H54 (cell line): ENCODE data around the gene RIMBP2.

Source experiments
- DNase-seq: peaks from one replicate; pipeline ENCODE4 v3.0.0; 2011; ENCODE audit warnings: low spot score, mixed read lengths; ENCODE audit not compliant: insufficient read length
- FAIRE-seq: peaks from 3 replicates; lab custom pipeline; 2011; peaks lifted over from hg19 to GRCh38; lab: Jason Lieb, UNC
- POLR2A ChIP-seq: IDR thresholded peaks from 2 replicates; pipeline ENCODE4 v1.6.1; 2011; ENCODE audit warnings: low read depth, mild to moderate bottlenecking, low read length

RIMBP2 gene

GRCh38 chr12:130447655-130447965, 268.5 kb downstream of the RIMBP2 start:
- no peak for FAIRE-seq
- no peak for DNase-seq
- TF ChIP-seq POLR2A, result no peak

DNA sequence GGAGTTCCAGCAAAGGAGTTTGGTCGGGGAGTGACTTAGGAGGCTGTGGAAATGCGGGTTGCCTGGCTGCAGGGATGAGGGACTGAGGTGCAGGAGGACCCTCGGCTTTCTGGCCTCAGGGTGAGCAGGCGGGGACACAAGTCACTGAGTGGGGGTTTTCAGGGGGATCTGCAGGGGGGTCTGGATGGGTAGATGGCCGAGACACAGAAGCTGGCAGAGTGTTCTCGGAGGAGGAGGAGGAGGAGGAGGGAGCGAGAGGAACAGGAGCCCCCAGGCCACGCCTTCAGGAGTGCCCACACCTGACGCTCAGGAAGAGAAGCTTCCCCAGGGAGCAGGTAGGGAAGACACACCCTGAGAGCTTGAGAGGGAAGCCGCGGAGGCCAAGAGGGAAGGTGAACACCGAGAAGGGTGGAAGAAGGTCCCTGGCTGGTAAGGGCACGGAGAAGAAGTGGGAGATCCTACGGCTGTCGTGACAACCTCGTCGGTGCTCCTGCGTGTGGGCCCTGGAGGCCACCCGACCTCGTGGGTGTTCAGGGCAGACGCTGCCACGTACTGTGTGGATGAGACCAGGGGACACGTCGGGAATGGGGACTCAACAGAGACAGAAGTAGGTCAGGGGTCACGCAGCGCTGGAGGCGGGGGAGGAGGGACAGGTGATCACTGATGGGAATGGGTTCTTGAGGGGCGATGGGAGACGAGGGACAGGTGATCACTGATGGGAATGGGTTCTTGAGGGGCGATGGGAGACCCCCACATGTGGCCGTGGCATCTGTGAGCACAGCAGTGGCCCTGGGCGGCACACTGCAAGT, 269.0 kb downstream of the RIMBP2 start:
- FAIRE-seq (no peak), DNase-seq (no peak)
- TF ChIP-seq POLR2A, result no peak

DNA sequence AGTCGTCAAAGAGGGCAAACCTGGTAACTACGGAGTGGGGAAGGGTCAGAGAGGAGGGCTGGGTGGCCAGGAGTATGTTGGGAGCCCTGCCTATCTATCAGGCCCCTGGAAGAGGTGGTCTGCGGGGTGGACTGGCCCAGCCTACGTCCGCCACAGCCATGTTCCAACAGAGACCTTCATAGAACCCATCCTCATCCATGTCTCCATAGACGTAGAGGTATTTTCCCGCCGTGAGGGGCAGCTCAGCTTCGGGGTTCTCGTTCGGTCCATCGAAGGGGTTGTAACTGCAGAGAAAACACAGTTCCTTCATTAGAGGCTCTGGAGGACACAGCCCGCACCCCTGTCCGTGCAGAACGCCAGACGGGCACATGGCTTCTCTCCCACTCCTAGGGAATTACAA, 271.1 kb downstream of the RIMBP2 start:
- DNase-seq, result no peak
- TF ChIP-seq POLR2A, result no peak
- no peak for FAIRE-seq

- no peak for FAIRE-seq
- no peak for DNase-seq
- no peak for TF ChIP-seq POLR2A
These were observed 272.0 kb downstream of the RIMBP2 start for GRCh38 chr12:130444061-130444460.

DNA sequence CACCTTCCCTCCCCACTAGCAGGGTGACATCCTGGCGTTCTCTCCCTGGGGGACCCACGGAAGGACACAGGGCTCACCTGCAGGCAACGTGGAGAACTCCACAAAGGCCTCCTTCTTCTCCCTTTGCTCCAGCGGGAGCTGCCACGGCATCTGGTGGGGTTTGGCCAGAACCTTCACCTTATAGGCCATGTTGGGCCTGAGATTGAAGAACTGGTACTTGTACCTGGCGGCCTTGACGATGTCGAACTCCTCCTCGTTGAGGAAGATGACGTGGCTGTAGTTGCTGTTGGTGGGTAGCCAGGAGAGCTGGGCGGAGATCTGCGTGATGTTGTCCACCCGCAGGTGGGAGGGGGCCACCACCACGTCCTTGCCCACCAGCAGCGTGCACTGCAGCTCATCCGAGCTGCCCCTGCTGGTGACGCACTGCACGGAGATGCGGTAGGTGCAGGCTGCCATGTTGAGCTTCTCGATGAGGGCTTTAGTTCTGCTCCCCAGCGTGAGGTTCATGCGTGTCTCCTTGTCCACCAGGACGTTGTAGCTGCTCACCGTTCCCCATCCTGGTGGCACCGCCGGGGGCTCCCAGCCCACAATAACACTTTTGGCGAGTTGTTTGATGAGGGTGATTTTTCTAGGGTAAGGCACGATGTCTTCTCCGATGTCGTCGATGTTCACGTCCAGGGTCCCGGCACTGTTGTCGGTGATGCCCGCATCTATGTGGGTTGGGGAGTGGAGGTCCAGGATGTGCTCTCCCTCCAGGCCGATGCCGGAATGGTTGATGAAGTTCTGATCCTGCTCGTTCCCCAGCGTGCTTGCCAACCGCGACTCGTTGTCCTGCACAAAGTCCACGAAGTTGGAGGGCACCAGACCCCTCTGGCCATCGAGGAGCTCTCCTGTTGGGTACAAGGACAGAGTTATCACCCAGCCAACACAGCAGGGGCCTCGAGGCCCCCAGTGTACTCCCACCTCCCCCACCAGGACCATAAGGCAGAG, 274.0 kb downstream of the RIMBP2 start:
- no peak for TF ChIP-seq POLR2A
- FAIRE-seq, result no peak
- DNase-seq, result no peak

GRCh38 chr12:130440411-130441080, 275.6 kb downstream of the RIMBP2 start:
- FAIRE-seq (no peak), DNase-seq (no peak)
- TF ChIP-seq POLR2A, result no peak

- no peak for FAIRE-seq
- no peak for TF ChIP-seq POLR2A
These were observed 276.8 kb downstream of the RIMBP2 start for GRCh38 chr12:130439250-130439649.

GRCh38 chr12:130438711-130439110, 277.4 kb downstream of the RIMBP2 start:
- no peak for FAIRE-seq
- no peak for DNase-seq
- no peak for TF ChIP-seq POLR2A

More at GRCh38 chr12:130439250-130439649, 276.8 kb downstream of the RIMBP2 start:
- DNase-seq, result no peak

GRCh38 chr12:130438243-130438620, 277.9 kb downstream of the RIMBP2 start:
- FAIRE-seq (no peak), DNase-seq (no peak)
- TF ChIP-seq POLR2A, result no peak

- FAIRE-seq, result no peak
- DNase-seq, result no peak
- no peak for TF ChIP-seq POLR2A
These were observed 278.4 kb downstream of the RIMBP2 start for GRCh38 chr12:130437555-130438242.

- DNase-seq, result no peak
- no peak for TF ChIP-seq POLR2A
- FAIRE-seq, result no peak
These were observed 279.2 kb downstream of the RIMBP2 start for GRCh38 chr12:130436741-130437501.

- no peak for FAIRE-seq
- DNase-seq, result no peak
- TF ChIP-seq POLR2A, result no peak
These were observed 280.3 kb downstream of the RIMBP2 start for GRCh38 chr12:130435826-130436225.
